Measurements from ENCODE around the gene ENG.
"Not testable (repeated sequence)": the region's sequence is repeated elsewhere in the genome, so short reads cannot be mapped to it uniquely, and the experiment has no call there.

Gene ENG

GRCh38 chr9:127846443-127847177, 7.8 kb downstream of the ENG start:
- no peak overlapping the region for H3K4me3 ChIP-seq (ENCODE audit: low read length)
- H3K9me2 ChIP-seq (replicated peaks; ENCODE audit: control insufficient read depth, low read length), result no peaks in the 10 kb centered on the region
- H3K4me1 ChIP-seq (ENCODE audit: control insufficient read depth, low read length), result no peaks in the 10 kb centered on the region
- no peaks in the 10 kb centered on the region for H3K79me2 ChIP-seq (ENCODE audit: control insufficient read depth, low read length)
- no peaks in the 10 kb centered on the region for H3K27me3 ChIP-seq (ENCODE audit: control insufficient read depth, low read length)
- H4K20me1 ChIP-seq (ENCODE audit: control insufficient read depth, insufficient read depth, low read depth, low read length), result no peaks in the 10 kb centered on the region
- H3K36me3 ChIP-seq (ENCODE audit: control insufficient read depth, low read length), result no peaks in the 10 kb centered on the region
- no peak overlapping the region for H3K27ac ChIP-seq (ENCODE audit: low read depth, low read length)
- H3K9me3 ChIP-seq (ENCODE audit: control insufficient read depth, insufficient read depth, low read length), result peaks cover 12% of the 10 kb centered on the region
- no peaks in the 10 kb centered on the region for H3F3A ChIP-seq (ENCODE audit: control insufficient read depth, insufficient read depth)
- no peak overlapping the region for H3K4me2 ChIP-seq (ENCODE audit: low read length)
- TF ChIP-seq CTCF (IDR thresholded peaks at IDR 0.05; ENCODE audit: low read depth, low read length, poor library complexity, severe bottlenecking), result no peak
- TF ChIP-seq EZH2phosphoT487 (IDR thresholded peaks at IDR 0.05; ENCODE audit: borderline replicate concordance, low read length), result no peak

- H3K79me2 ChIP-seq (ENCODE audit: control insufficient read depth, low read length); H3F3A ChIP-seq (ENCODE audit: control insufficient read depth, insufficient read depth); H3K27me3 ChIP-seq (ENCODE audit: control insufficient read depth, low read length); H3K27ac ChIP-seq (ENCODE audit: low read depth, low read length); H3K4me1 ChIP-seq (ENCODE audit: control insufficient read depth, low read length); H3K4me3 ChIP-seq (ENCODE audit: low read length); H3K4me2 ChIP-seq (ENCODE audit: low read length); H4K20me1 ChIP-seq (ENCODE audit: control insufficient read depth, insufficient read depth, low read depth, low read length); H3K9me2 ChIP-seq (replicated peaks; ENCODE audit: control insufficient read depth, low read length); H3K36me3 ChIP-seq (ENCODE audit: control insufficient read depth, low read length): not testable (repeated sequence)
- peaks cover 12% of the 10 kb centered on the region for H3K9me3 ChIP-seq (ENCODE audit: control insufficient read depth, insufficient read depth, low read length)
These were observed 8.8 kb downstream of the ENG start for GRCh38 chr9:127845619-127846018.

GRCh38 chr9:127844821-127845359, 9.6 kb downstream of the ENG start:
- no peaks in the 10 kb centered on the region for H4K20me1 ChIP-seq (ENCODE audit: control insufficient read depth, insufficient read depth, low read depth, low read length)
- H3K9me2 ChIP-seq (replicated peaks; ENCODE audit: control insufficient read depth, low read length), result no peaks in the 10 kb centered on the region
- H3K79me2 ChIP-seq (ENCODE audit: control insufficient read depth, low read length), result no peaks in the 10 kb centered on the region
- H3K27ac ChIP-seq (ENCODE audit: low read depth, low read length), result no peak overlapping the region
- no peak overlapping the region for H3K4me2 ChIP-seq (ENCODE audit: low read length)
- TF ChIP-seq CTCF (IDR thresholded peaks at IDR 0.05; ENCODE audit: low read depth, low read length, poor library complexity, severe bottlenecking), result no peak
- TF ChIP-seq EZH2phosphoT487 (IDR thresholded peaks at IDR 0.05; ENCODE audit: borderline replicate concordance, low read length), result no peak
- peaks cover 11% of the 10 kb centered on the region for H3K9me3 ChIP-seq (ENCODE audit: control insufficient read depth, insufficient read depth, low read length)
- H3K27me3 ChIP-seq (ENCODE audit: control insufficient read depth, low read length), result no peaks in the 10 kb centered on the region
- no peak overlapping the region for H3K4me3 ChIP-seq (ENCODE audit: low read length)
- H3F3A ChIP-seq (ENCODE audit: control insufficient read depth, insufficient read depth), result no peaks in the 10 kb centered on the region
- no peaks in the 10 kb centered on the region for H3K4me1 ChIP-seq (ENCODE audit: control insufficient read depth, low read length)
- H3K36me3 ChIP-seq (ENCODE audit: control insufficient read depth, low read length), result no peaks in the 10 kb centered on the region

- Histone ChIP-seq H3K4me3 (ENCODE audit: low read length) (no peak overlapping the region), H3K36me3 (ENCODE audit: control insufficient read depth, low read length) (no peaks in the 10 kb centered on the region), H3K27ac (ENCODE audit: low read depth, low read length) (no peak overlapping the region), H3K9me2 (replicated peaks; ENCODE audit: control insufficient read depth, low read length) (no peaks in the 10 kb centered on the region), H3K27me3 (ENCODE audit: control insufficient read depth, low read length) (no peaks in the 10 kb centered on the region), H4K20me1 (ENCODE audit: control insufficient read depth, insufficient read depth, low read depth, low read length) (no peaks in the 10 kb centered on the region), H3K79me2 (ENCODE audit: control insufficient read depth, low read length) (no peaks in the 10 kb centered on the region), H3K4me1 (ENCODE audit: control insufficient read depth, low read length) (peaks cover 3% of the 10 kb centered on the region; the same call in 1 of the 2 replicates), H3K9me3 (ENCODE audit: control insufficient read depth, insufficient read depth, low read length) (no peaks in the 10 kb centered on the region), H3F3A (ENCODE audit: control insufficient read depth, insufficient read depth) (no peaks in the 10 kb centered on the region), H3K4me2 (ENCODE audit: low read length) (no peak overlapping the region)
- TF ChIP-seq CTCF (IDR thresholded peaks at IDR 0.05; ENCODE audit: low read depth, low read length, poor library complexity, severe bottlenecking) (no peak), EZH2phosphoT487 (IDR thresholded peaks at IDR 0.05; ENCODE audit: borderline replicate concordance, low read length) (no peak)
These were observed 13.2 kb downstream of the ENG start for GRCh38 chr9:127841087-127841835.

Measured in DOHH2 (cell line).